Measurements from ENCODE around the gene UBN1.

The UBN1 gene, protein sequence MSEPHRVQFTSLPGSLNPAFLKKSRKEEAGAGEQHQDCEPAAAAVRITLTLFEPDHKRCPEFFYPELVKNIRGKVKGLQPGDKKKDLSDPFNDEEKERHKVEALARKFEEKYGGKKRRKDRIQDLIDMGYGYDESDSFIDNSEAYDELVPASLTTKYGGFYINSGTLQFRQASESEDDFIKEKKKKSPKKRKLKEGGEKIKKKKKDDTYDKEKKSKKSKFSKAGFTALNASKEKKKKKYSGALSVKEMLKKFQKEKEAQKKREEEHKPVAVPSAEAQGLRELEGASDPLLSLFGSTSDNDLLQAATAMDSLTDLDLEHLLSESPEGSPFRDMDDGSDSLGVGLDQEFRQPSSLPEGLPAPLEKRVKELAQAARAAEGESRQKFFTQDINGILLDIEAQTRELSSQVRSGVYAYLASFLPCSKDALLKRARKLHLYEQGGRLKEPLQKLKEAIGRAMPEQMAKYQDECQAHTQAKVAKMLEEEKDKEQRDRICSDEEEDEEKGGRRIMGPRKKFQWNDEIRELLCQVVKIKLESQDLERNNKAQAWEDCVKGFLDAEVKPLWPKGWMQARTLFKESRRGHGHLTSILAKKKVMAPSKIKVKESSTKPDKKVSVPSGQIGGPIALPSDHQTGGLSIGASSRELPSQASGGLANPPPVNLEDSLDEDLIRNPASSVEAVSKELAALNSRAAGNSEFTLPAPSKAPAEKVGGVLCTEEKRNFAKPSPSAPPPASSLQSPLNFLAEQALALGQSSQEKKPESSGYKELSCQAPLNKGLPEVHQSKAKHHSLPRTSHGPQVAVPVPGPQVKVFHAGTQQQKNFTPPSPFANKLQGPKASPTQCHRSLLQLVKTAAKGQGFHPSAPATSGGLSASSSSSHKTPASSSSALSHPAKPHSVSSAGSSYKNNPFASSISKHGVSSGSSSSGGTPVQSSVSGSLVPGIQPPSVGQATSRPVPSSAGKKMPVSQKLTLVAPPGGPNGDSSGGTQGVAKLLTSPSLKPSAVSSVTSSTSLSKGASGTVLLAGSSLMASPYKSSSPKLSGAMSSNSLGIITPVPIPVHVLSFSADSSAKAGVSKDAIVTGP (N-terminal part only)

DNA sequence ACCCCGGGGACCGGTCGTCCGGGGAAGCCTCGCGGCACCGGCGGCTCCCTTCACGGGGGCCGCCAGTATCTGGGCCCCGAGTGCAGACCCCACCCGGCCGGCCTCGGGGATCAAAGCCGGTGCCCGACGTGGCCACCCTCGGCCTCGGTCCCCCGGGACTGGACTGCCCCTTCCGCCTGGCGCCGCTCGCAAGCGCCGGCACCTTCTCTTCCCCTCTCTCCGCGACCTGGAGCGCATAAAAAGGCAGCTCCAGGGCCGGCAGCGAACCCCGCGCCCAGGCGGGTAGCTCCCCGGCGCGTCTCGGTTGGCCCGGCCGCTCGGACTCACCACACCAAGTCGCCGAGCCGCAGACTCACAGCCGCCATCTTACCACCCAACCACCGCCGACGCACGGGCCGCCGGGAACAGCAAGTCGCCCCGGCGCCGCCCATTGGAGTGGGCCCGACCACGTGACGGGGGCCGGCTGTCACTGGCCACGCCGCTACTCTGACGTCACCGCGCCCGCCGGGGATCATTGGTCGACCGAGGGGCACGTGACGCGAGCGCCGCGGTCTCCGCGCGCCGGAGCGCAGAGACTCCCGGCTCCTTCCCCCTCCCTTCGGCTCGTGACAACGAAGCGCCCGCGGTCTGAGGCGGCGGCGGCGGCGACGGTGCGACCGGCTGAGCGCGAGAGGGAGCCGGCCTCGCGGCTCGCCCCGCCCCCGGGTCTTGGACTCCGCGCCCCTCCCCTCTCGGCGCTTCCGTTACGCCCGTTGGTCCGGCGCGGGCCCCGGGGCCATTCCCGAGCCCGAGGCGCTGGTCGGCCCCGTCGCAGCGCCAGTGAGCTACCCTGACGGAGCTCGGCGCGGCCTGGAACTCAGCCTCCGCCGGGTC is at the start of gene UBN1, which contains the start of gene GLYR1:
Gene UBN1 (plus strand): TSS at position 581 of the 873 bp plus-strand sequence. CDS start 5,437 bp downstream, outside the sequence.
Gene GLYR1 (minus strand): TSS at position 388 of the 873 bp plus-strand sequence. CDS start 23 bp downstream, at position 365.
- peak; percentile 69 to 73 for DNase-seq

DNA sequence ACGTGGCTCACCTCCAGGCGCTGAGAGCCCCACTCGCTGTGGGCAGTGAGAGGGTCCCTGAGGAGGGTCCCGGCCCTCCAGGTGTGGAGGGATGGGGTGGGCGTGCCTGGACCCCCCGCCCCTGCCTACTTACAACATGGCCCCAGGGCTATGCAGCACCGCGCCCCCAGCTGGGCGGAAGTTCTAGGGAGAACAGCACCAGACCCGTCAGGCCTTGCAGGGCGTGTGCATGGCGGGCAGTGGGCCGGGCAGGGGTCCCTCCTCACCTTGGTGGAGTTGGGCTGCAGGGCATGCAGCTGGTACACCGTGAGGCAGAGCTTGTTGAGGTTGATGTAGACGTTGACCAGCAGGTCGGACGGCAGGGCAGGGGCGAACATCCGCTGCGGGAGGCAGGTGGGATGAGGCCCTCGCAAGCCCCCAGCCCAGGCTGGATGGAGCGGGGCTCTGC is 49.5 kb upstream of the UBN1 start:
- no peak for DNase-seq

DNA sequence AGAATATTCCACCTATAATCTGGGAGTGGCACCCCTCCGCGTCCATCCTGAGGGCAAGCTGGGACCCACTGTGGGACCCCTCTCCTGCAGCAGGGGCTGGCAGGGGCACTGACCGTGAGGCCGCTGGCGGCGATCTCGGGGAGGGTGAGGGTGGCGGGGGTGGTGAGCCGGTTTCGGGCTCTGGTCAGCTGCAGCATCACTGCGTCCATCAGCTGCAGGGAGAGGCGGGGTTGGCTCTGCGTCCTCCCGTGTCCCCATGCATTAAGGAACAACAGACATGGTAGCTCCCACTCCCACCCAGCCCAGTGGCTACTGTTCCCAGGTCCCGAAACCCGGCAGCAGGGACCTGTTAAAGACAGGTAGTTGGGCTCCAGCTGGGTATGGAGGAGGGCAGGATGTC is 48.8 kb upstream of the UBN1 start:
- DNase-seq: no peak

DNA sequence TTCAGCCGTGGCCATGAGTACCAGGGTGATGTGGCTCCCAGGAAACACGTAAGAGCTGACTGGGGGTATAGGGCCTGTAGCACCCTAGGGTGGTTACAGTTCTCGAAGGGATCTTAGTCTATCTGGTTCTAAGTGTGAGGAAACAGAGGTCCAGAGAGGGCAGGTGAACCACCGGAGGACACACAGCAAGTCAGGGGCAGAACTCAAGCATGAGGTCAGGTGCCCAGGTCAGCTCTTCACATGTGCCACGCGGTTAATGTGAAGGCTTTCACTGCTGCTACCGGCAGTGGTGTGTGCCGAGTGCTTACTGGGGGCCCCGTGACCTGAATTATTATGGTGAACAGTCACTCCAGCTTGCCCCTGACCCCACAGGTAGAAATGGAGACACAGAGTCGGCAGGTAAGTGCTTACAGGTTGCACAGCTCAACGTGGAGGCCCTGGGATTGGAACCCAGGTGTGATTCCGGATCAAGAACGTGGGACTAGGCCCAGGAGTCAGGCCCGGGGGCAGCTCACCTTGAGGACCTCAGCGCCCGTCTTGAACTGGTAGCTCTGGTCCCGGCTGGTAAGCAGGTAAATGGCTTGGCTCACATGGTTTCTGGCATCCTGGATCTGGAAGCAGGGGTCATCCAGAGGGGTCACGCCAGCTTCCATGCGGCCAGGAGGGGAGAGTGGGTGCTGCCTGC is 48.0 kb upstream of the UBN1 start:
- DNase-seq: no peak

DNA sequence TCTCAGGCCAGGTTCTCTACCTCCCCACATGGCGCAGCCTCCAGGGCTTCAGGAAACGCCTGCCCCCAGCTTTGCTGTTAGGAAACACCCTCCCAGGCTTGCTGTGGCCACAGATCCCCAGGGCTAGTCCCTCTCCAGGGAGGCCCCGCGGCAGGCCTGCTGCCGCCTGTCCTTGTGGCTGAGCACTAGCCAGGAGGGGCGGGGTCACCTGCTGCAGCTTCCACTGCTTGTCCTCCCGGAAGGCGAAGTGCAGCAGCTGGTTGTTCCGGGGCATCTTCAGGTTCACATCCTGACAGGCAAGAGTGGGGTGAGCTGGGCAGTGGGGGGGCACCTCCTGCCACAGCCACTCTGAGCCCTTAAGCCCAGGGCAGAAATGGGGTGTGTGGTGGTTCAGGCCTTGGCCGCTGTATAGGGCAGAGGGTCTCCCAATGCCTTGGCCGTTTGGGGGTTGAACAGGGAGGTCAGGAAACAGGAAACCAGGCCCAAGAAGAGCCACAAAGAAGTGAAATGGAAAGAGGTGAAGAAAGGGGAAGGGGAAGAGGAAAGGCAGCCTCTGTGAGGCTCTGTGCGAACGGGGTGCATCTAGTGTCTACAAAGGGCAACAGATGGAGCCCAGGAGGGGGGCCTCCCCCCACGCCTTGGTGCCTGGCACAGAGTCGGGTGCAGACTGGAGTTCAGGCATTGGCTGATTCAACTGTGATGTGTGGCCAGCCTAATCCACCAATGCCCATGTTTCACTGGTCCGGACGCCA is 46.8 kb upstream of the UBN1 start:
- DNase-seq: peak; percentile 63 to 72

DNA sequence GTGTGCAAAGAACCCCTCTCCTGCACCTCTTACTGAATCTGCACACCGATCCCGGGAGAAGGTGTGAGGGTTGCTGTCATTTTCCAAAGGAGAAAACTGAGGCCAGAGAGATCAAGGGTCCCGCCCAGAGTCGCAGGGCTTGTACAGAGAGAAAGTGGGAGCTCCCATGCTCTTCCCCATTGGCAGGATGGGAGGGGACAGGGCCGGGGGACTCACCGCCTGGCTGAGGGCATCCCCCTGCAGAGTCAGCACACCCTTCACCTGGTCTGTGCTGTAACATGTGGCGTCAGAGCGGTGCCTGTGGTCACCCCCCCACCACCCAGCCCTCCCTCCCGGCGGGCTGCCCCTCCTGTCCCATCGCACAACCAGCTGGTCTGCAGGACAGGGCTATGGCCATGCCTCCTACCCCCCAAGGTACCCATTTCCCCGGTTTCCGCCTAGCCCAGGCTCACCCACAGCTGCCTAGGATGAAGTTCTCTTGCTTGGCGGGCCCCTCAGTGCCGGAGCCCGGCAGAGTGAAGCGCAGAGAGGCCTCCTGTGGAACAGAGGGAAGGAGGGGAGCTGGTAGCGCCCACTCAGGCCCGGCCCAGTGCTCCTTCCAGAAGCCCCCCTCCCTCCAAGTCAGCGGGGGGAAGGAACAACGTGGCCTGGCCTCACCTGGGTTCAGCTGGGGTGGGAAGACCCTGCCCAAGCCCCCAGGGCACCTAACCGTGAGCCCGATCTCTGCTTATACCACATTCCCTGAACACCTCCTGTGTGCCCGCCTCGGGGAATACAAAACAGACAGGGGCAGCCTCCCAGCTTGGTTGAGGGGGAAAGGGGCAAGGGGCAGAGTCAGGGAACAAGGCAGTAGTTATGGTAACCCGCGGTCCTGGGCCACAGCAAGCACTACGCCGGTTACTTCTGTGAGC is 46.0 kb upstream of the UBN1 start:
- DNase-seq: no peak

DNA sequence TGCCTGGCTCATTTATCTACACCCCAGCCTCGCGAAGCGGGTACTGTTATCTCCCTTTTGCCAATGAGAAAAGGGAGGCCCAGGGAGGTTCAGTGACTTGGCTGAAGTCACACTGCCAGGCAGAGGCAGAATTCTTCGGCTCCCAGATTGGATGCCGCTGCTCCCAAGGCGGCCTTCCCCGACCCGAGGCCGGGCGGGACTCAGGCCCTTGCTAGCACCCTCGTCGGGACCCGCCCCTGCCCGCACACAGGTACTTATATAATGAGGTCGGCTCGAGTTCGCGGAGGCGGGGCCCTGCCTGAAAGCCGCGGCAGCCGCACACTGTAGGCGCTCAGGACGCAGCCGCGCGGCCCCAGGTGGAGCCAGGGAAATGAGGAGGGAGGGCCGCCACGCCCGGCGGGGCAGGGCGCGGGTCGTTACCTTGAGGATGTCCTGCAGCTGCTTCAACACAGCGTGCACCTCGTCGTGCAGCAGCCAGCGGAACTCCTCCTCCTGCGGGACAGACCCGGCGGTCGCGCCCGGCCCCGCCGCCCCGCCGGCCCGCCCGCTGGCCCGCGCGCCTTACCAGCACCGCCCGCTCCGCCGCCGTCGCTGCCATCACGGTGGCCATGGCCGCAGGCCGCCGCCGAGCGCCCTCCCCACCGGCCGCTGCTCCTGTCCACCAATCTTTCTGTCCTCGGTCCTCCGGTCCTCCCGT is 45.2 kb upstream of the UBN1 start, which contains the start of gene ROGDI:
Gene ROGDI (minus strand): TSS at position 672 of the 697 bp plus-strand sequence. CDS start 62 bp downstream, at position 610.
- peak; percentile 31 to 53 for DNase-seq

DNA sequence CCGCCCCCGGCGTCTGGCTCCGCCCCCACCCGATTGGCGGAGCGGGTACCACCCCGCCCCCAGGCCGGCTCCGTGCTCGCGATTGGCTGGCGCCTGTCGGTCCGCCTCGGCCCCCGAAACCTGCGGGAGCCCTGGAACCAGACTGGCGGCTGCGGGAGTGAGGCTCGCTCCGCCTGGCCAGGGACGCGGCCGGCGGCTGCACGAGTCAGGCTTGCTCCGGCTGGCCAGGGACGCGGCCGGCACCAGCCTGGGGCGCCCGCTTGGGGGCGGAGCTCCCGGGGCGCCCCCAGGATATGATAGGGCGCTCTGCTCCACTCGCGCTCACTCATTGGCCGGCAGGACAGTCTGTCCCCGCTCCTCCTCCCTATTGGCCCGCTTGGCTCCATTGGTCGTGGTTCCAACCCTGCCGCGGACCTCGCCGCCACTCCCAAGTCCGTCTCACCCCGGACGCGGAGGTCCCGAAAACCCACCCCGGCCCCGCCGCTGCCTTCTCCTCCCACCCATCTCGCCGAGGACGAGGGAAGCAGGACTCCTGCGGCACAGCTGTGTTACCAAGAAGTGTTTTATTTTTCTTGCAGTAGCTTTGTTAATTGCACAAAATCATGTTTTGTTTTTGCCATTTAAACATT is 44.5 kb upstream of the UBN1 start:
- peak; percentile 80 to 88 for DNase-seq

DNA sequence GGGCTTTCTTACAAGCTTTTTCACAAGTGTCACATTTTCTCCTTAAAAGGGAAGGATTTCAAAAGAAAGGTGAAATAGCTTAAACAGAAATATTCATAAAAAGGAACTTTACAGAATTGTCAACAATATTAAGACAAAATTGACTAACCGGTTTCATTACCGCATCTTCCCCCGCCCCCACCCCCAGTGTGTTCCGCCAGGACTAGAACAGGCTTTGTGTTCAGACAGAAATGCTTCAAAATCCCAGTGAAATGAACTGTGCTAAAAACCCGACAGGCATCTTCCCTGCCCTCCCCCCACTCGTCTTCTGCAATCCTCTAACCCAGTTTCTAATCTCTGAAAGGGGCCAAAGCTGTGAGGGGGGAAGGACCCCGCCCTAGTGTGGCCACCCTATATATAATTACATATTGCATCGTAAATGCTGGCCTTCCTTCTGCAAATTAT is 43.9 kb upstream of the UBN1 start:
- no peak for DNase-seq

DNA sequence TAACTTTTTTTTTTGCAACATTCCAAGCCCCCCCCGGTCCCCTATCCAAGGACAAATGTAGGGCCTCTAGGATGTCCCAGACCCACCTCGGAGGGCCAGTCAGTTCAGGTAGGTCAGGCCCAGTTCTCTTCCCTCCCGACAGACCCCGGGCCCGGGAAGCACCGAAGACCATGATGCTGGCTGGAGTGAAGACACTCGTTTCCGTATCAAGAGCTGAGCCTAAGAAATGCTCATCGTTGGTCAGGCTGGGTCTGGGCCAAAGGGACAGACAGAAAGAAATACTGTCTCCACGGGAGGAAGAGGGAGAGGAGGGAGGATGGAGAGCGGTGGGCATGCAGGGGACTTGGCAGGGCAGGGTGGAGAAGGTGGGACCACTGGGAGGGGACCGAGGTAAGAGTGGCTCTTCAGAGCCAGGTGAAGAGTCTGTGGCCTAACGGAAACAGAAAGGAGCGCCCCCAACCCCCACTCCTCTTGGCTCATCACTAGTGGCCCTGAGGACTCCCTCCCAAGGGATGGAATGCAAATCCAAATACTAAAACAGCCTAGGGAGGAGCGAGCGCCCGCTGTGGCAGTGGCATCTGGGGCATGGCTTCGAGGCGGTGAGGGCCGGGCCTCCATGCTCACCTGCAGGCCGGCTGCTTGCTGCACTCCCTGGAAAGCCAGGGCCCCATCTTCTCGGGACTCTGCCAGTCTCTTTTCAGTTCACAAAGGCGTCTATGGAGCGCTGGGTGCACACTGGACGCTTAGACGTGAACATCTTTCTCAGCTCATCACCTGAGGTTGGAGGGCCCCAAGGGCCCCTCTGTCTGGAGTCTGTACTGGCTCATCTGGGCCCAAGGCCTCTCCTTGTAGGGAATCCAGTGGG is 43.2 kb upstream of the UBN1 start:
- no peak for DNase-seq

DNA sequence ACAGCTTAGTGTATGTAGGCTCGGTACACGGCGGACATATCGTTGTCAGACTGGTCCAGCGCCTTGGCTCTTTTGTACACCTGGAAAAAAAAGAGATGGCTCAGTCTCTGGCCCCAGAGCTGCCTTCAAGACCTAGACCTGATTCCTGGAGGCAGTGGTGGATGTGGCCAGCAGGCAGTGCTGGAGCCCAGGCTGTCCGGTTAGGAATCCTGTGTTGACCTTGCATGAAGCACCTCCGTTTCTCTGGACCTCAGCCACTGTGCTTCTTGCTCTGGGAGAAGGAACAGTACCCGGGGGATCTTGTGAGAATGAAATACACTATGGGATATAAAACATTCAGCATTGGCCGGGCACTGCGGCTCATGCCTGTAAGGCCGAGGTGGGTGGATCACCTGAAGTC is 42.0 kb upstream of the UBN1 start:
- DNase-seq: no peak

DNA sequence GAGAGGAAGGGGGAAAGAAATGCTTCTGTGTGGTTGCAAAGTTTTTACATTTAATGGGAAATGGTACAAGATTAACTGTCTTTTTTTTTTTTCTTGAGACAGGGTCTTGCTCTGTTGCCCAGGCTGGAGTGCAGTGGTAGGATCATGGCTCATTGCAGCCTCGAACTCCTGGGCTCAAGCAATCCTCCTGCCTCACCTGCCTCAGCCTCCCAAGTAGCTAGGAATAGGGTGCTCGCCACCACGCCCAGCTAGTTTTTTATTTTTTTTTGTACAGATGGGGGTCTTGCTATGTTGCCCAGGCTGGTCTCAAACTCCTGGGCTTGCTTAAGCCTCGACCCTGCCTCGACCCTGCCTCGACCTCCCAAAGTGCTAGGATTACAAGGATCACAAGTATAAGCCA is 41.0 kb upstream of the UBN1 start:
- no peak for DNase-seq

DNA sequence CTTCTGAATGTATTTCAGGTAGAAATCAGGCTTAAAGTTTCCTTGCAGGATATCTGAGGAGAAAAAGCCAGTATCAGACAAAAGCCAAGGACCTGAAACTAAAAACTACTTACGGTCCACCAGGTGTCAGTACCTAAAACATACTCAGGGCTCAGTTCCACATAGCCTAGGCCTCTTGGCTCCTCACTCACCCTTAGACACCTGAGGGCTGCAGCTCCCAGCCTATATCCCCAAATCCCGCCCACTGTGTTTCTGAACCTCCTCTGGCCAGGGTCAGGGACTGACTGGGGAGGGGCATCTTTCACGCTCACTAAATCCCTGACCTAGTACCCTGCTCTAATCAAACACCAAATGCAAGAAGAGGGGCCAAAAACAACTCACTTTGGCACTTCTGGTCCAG is 36.0 kb upstream of the UBN1 start:
- DNase-seq: no peak

DNA sequence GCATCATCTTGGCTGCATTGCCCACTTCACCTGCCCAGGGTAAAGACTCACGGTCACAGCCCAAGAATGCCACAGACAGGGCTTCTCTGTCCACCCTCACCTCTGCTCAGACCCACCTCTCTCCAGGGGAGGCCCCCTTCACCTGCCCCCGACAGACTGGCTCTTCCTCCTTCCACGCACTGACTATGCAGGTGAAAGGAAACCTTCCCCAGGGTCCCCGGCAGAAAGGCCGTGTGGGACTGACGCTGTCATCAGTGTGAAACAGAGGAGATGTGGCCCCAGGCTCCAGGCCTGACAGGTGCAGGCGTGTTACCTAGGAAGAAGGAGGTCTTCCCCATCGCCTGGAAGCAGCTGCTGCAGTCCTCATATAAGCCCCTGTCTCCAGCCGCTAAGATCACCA is 35.5 kb upstream of the UBN1 start:
- no peak for DNase-seq

DNA sequence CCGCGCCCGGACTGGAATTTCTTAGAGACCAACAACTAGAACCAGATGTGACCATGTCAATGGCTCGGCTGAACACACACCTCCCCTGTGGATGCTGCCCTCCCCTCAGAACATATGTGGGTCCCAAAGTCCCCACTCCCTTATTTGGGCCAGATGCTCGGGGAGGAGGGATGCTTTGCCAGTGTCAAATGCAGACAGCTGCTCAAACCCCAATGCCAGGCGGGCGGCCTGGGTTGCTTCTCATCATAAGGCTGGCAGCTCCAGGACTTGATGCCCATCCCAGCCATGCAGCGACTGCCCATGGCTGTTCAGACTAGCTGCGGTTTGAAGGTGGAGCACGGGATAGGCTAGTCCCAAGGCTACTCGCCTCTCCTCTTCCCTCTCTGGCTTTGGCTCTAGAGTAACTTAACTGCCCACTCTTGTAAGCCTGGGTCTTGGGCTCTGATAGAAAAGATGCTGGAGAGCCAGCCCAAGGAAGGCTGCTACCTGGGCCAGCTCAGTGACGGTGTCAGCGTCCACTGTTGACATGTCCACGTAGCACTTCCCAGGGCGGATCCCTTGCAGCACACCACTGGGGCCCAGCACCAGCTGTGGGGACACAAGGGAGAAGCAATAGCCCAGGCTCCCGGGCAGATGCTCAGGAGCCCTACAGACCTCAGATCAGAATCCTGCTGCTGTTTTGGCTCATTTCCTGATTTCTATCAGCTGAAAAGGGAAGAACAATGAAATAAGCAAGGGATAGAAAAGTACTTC is 33.9 kb upstream of the UBN1 start:
- DNase-seq: no peak

DNA sequence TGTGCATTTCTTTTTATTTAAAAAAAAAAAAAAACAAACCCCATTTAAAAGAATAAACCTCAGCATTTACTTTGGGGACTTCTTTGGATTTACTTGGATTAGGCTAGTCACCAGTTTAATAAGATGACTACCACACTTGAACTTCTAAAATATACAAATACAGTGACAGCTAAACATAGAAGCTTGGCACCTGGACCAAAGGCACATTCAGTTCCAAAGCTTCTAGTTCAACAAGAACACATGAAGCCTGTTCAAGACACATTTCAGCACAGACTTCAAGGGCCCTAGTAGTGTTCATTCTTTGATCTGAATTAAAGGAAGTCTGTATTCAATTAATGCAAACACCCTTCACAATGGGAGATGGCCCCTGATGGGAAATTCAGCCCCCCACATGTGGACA is 33.2 kb upstream of the UBN1 start:
- DNase-seq: no peak
